ENCODE data around the gene SPRY4.
"Not testable (repeated sequence)": the region's sequence is repeated elsewhere in the genome, so short reads cannot be mapped to it uniquely, and the experiment has no call there.

The SPRY4 gene, protein sequence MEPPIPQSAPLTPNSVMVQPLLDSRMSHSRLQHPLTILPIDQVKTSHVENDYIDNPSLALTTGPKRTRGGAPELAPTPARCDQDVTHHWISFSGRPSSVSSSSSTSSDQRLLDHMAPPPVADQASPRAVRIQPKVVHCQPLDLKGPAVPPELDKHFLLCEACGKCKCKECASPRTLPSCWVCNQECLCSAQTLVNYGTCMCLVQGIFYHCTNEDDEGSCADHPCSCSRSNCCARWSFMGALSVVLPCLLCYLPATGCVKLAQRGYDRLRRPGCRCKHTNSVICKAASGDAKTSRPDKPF

GRCh38 chr5:142324871-142325724, at the start of gene SPRY4:
TSS of gene SPRY4 (minus strand) at chr5:142325021. CDS start at chr5:142315108, 9,913 bp downstream.
- DNase-seq, result peak; percentile 93

GRCh38 chr5:142368529-142368928, 43.7 kb upstream of the SPRY4 start:
- no peak for DNase-seq

- no peak for DNase-seq
Observed at GRCh38 chr5:142366007-142366406, 41.2 kb upstream of the SPRY4 start.

- peak; percentile 63 for DNase-seq
Observed at GRCh38 chr5:142364251-142365145, 39.7 kb upstream of the SPRY4 start.

DNA sequence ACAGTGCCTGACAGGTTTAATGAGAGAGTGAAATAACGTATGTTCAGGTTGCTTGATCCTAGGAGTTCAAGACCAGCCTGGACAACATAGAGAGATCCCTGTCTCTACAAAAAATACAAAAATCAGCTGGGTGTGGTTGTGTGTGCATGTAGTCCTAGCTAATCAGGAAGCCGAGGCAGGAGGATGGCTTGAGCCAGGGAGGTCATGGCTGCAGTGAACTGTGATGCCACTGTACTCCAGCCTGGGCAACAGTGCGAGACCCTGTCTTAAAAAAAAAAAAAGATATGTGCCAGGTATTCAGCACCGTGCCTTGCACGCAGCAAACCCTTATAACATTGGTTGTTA, 38.8 kb upstream of the SPRY4 start:
- no peak for DNase-seq

DNA sequence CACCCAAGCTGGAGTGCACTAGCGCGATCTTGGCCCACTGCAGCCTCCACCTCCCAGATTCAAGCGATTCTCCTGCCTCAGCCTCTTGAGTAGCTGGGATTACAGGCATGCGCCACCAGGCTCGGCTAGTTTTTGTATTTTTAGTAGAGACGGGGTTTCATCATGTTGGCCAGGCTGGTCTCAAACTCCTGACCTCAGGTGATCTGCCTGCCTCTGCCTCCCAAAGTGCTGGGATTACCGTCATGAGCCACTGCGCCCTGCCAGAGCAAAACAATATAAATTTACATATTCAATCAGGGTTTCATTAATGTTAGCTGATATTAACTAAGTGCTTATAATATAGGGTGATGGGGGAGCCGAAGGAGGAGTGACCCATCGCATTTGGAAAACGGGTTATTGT, 37.4 kb upstream of the SPRY4 start:
- DNase-seq, result not testable (repeated sequence)

DNA sequence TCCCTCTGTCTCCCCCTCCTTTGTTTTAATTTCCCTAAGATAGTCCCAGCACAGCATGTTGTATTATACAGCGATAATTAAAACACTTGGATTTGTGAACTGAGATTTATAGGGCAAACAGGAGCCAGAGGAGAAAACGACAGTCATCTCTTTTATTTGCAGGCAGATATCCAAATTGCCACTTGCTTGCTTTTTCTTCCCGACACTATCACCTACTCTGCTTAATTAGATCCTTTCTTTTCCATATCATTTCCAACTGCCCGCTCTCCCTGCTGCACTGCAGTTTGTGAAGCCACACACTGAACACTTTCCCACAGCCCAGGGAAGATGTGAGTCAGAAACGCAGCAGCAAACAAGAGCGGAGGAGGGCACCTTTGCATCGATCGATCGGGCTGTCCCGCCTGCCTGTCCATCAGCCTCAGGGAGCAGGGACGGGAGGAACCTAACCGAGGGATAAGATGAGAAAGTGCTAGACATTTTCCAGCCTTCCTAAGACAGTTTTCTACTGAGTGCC, 35.8 kb upstream of the SPRY4 start:
- no peak for DNase-seq

DNA sequence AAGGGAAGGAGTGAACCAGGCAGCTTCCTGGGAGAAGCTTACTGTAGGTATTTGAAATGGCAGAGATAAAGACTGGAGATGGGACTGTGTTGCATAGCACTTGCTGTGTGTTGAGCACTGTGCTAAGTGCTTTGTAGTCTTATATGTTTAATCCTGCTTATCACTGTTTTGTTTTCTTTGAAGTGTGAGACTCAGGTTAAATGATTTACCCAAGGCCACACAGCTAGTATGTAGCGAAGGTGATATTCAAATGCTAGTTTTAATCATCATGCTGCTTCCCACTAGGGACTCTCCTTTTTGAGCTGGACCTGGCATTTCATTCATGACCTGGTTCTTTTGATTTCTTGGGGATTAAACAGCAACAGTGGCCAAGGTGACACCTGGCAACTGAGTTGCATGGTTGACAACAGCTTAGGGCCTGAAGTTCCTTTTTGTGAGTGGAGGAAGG, 35.3 kb upstream of the SPRY4 start:
- no peak for DNase-seq

- DNase-seq, result no peak
Observed at GRCh38 chr5:142358648-142359047, 33.8 kb upstream of the SPRY4 start.

- no peak for DNase-seq
Observed at GRCh38 chr5:142358121-142358520, 33.3 kb upstream of the SPRY4 start.

DNA sequence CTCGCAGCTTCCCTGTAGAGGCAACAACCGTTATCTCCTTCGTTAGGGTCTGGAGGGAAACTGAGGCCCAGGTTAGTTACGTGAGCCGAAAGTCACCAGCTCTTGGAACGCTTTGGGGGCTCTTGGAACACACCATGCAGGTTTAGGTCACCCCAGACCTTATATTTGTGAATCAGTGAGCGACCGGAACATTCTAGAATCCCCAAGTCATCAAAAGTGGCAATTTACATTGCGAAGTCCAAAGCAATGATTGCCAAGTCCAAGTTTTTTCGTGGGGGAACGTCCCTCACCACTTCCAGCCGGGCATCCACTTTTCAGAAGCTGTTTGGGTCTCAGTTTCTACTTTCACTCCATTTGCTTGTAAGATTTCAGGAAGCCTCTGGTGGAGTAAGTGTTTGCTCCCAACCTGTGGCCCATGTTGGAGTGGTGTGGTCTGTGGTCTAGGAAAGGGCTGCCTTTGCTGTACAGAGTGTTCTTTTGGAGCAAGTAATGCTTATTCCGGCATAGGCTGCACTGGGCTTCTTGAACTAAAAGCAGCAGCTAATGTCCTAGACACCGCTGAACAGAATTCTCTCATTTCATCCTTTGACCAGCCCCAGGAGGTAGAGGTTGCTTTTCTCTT, 32.8 kb upstream of the SPRY4 start:
- DNase-seq, result no peak

- peak; percentile 46 for DNase-seq
Observed at GRCh38 chr5:142356716-142357468, 32.1 kb upstream of the SPRY4 start.

DNA sequence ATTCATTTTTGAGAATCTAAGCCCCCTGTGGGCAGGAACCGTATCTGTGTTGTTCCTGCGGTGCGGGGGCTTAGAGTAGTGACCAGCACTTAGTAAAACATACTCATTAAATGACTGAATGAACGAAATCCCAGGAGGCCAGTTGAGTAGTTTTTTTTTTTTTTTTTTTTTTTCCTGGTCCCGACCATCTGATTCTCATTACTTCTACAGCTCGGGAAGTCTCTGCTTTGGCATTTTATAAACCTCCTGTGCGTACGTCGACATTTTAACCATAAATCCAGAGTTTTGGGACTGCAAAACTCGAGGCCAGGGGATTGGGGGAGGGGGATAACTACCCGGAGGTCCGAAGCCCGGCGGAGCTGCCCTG, 31.5 kb upstream of the SPRY4 start:
- no peak for DNase-seq

GRCh38 chr5:142353071-142353472, 28.3 kb upstream of the SPRY4 start:
- no peak for DNase-seq

GRCh38 chr5:142350021-142350420, 25.2 kb upstream of the SPRY4 start:
- DNase-seq, result no peak

GRCh38 chr5:142346706-142347105, 21.9 kb upstream of the SPRY4 start:
- no peak for DNase-seq

DNA sequence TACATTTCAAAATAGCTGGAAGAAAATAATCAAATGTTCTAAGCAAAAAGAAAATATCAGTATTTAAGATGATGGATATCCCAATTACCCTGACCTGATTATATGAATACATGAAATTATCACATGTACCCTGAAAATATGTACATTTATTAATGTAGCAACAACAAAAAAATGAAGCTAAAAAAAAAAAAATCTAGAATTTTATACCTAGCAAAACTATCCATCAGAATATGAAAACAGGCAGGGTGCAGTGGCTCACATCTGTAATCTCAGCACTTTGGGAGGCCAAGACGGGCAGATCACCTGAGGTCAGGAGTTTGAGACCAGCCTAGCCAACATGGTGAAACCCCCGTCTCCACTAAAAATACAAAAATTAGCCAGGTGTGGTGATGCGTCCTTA, 20.1 kb upstream of the SPRY4 start:
- DNase-seq, result not testable (repeated sequence)

DNA sequence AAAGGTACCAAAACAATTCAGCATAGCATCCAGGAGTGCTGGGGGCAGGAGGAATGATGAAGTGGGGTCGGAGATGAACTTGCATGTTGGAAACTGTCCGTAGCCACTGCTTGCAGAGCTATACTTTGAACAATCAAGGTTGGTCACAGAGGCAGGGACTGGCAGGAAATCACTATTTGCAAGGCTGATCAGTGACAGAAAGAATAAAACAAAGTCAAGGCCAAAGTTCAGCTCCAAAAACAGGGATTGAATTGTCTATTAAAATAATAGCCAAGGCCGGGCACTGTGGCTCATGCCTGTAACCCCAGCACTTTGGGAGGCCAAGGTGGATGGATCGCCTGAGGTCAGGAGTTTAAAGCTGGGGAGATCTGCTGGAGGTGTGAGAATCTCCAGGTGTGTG, 18.7 kb upstream of the SPRY4 start:
- no peak for DNase-seq

- no peak for DNase-seq
Observed at GRCh38 chr5:142342128-142342981, 17.5 kb upstream of the SPRY4 start.

DNA sequence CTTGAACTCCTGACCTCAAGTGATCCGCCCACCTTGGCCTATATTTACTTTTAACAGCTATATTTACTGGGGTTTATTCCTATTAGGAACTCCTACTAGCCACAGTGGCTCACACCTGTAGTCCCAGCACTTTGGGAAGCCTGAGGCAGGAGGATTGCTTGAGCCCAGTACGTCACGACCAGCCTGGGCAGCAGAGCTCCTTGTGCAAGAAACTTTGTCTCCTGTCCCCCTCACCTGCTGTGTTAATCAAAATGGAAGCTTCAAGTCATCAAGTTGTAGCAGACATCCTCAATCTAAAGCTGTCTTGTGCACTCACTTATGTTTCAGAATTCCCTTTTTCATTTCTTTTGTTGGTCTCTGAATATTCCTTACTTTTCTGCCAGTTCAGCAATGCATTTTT, 15.0 kb upstream of the SPRY4 start:
- no peak for DNase-seq

DNA sequence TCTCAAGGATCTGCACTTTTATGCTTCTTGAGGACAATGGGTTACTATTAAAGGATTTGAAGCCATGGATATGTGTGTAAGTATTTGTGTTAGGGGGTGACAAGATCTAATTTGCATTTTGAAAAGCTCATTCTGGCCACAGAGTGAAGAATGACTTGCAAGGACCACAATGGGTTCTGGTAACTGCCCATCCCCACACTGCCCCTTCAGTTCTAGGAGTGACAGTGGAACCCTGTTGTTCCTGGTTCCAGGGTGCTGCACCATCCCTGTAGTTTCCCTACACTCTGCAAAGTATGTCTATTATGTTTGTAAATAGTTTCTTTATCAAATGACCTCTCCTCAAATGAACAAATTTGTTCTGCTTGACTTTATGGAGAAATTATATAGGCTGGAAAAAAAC, 9.7 kb upstream of the SPRY4 start:
- DNase-seq, result no peak
